Measurements from ENCODE around the gene KCNJ6.
"Not testable (repeated sequence)": the region's sequence is repeated elsewhere in the genome, so short reads cannot be mapped to it uniquely, and the experiment has no call there.

KCNJ6 gene

GRCh38 chr21:37780991-37781983, 135.0 kb downstream of the KCNJ6 start:
- no peak for DNase-seq (ENCODE audit: low read depth, low spot score)

GRCh38 chr21:37771181-37771580, 145.1 kb downstream of the KCNJ6 start:
- DNase-seq (ENCODE audit: low read depth, low spot score): no peak

- no peak for DNase-seq (ENCODE audit: low read depth, low spot score)
These were observed 145.8 kb downstream of the KCNJ6 start for GRCh38 chr21:37770461-37770860.

GRCh38 chr21:37769656-37770055, 146.6 kb downstream of the KCNJ6 start:
- DNase-seq (ENCODE audit: low read depth, low spot score): no peak

GRCh38 chr21:37767984-37768383, 148.3 kb downstream of the KCNJ6 start:
- DNase-seq (ENCODE audit: low read depth, low spot score): peak; percentile 28

GRCh38 chr21:37766129-37766528, 150.1 kb downstream of the KCNJ6 start:
- DNase-seq (ENCODE audit: low read depth, low spot score): no peak

DNA sequence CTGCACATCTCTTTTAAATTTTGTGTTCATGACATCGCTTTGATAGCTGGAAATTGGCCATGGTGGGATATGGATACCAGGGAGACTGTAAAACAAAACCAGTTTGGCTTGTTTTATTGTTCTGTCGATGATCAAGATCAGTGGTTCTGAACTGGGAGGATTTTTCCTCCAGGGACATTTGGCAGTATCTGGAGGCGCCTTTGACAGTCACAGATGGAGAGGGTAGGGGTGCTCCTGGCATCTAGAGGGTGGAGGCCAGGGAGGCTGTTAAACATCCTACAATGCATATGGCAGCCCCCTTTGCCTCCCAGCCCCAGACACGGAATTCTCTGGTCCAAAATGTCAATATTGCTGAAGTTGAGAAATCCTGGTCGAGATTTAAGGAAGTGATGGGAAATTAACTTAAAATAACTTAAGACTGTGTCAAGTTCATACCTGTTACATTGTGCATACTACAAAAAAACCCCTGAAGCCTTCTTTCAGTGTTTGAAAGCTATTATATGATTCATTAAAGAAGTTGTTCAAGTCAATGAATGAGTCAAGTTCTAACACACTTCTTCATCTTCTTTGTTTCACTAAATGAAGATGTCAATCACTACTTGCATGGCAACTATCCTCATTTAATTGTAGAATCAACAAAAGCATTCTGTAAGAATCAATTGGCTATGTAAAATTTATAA, 150.9 kb downstream of the KCNJ6 start:
- no peak for DNase-seq (ENCODE audit: low read depth, low spot score)

DNA sequence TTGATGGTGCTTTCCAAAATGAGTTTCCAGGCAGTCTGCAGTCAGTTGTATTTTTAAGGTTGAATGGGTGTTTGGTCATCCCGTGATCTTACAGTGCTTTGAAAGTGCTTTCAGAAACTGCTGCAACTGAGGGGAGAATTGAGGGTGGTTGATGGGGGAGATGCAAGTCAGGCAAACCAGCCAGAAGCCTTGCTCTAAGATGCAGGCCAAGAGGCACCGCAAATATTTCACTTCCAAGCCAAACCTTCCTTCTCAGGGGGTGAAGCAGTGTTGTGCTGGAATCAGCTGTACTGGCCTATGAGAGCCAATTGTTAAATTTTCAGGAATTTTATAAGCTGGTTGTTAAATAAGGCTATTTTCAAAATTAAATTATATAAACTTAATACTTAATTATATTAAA, 151.6 kb downstream of the KCNJ6 start:
- peak; percentile 79 for DNase-seq (ENCODE audit: low read depth, low spot score)

DNA sequence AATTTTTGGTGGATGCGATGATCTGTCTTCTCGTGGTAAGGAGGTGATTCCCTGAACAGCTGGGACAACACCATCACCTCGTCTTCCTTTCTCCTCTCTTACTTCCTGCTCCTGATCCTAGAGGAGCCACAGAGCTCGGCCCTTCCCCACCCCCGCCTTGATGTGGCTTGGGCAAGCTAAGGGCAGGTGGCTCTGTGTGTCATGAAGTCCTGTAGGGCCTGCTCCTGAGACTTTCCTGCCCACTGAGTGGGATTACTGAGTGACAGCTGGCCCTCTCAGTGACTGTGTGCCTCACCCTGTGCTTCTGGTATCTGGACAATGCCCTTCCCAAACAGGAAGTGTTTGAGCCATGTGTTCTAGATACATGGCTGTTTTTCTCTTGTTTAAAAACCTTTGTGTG, 153.0 kb downstream of the KCNJ6 start:
- no peak for DNase-seq (ENCODE audit: low read depth, low spot score)

DNA sequence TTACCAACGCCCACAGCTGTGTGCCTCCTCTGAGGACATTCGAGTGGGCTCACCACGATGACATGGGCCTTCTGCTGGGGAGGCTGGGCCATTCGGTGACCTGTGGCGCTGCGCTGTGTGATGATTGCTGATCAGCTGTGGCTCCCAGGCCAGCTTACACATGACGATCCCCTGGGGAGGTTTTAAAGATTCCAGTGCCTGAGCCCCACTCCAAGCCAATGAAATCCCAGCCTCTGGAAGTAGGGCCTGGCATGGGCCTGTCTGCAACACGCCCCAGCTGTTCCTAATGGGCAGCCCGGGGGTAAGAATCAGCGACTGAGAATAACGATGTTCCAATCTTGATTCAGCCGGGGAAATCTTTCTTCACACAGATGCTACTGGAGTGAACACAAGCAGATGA, 153.7 kb downstream of the KCNJ6 start:
- no peak for DNase-seq (ENCODE audit: low read depth, low spot score)

DNA sequence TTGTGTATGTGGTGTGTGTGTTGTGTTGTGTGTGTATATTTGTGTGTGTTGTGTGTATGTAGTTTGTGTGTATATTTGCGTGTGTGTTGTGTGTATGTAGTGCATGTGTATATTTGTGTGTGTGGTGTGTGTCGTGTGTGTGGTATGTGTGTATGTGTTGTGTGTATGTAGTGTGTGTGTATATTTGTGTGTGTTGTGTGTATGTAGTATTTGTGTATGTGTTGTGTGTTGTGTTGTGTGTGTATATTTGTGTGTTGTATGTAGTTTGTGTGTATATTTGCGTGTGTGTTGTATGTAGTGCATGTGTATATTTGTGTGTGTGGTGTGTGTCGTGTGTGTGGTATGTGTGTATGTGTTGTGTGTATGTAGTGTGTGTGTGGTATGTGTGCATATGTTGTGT, 154.9 kb downstream of the KCNJ6 start:
- not testable (repeated sequence) for DNase-seq (ENCODE audit: low read depth, low spot score)

DNA sequence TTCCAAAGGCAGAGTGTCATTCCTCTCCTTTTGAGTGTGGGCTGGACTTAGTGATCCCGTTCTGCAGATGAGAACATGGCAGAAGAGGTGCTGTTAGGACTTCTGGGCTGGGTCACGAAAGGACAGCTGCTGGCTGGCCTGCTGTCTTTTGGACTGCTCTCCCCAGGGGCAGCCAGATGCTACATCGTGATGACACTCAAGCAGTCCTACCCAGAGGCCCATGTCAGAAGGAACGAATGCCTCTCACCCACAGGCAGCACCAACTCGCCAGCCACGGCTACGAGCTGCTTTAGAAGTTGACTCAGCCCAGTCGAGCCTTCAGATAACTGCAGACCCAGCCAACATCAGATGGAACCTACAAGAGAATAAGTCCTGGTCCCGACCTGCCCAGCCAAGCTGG, 156.5 kb downstream of the KCNJ6 start:
- DNase-seq (ENCODE audit: low read depth, low spot score): no peak

DNA sequence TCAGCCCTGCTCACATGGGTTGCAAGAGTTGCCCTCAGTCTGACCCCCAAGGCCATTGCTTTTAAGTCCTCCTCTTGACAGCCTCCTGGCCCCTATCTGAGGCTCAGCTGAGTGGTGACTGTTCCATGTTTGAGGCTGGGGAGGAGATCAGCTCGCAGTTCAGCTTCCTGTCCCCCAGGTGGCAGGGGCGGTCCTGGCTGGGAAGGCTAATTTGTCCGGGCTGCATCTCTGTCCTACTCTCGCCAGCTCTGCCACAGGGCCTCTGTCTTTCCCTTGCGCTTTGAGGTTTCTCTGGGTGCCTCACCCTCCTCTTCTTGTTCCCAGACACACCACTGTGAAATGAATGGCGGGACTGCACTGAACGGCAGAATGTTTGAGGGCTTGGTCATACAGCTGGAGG, 157.3 kb downstream of the KCNJ6 start:
- peak; percentile 81 for DNase-seq (ENCODE audit: low read depth, low spot score)

GRCh38 chr21:37757606-37758376, 158.5 kb downstream of the KCNJ6 start:
- DNase-seq (ENCODE audit: low read depth, low spot score): peak; percentile 17

DNA sequence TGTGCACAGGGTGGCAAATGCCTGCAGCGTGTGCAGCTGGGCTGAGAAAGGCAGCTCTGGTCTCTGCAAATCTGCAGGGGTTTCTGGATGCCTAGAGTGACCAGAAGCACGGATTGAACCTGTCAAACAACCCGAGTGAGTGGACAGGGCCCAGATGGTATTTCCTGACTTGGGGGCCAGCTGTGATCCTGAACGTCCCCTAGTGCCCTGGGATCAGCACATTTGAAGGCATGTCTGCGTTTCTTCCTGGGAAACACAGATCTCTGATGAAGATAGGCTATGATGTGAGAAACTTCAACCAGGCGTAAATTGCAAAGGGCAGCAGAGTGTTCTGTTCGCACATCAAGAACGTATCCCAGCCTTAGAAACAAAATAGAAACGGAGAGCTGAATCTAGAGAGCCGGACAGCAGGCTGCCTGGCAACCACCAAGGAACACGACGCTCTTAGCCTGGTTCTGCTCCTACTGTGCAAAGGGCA, 163.1 kb downstream of the KCNJ6 start:
- DNase-seq (ENCODE audit: low read depth, low spot score): no peak

DNA sequence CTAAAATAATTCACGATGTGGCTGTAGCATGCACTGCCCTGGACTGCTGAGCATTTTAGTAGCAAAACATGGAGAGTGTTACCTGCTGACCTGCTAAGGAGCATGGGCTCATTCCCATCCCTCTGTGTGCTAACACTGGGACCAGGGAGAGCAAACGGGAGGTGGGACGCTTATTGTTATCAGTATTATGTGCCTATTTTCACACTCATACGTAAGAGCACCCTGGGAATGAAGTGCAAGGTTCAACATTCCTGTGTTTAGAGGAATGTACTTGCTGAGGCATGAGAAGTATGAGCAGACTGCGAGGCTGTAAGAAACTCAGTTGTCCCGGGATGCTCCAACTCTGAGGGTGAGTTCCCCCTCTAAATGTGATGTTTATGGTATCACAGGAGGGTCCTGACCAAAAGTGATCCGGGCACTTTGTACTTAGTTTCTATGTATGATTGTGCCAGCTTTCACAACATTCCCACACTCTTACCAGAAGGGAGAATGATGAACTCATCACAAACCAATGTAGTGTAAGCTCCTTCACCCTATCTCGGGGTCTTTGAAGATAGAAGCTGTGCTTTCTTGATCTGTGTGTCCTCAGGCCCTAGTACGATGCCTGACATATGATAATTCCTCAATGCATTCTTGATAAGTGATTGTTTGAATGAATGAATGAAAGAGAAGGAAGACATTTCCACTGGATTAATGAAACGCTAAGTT, 164.8 kb downstream of the KCNJ6 start:
- peak; percentile 44 for DNase-seq (ENCODE audit: low read depth, low spot score)

GRCh38 chr21:37749132-37749531, 167.1 kb downstream of the KCNJ6 start:
- DNase-seq (ENCODE audit: low read depth, low spot score): no peak

- peak; percentile 11 for DNase-seq (ENCODE audit: low read depth, low spot score)
These were observed 167.9 kb downstream of the KCNJ6 start for GRCh38 chr21:37748351-37748750.

GRCh38 chr21:37746849-37747248, 169.4 kb downstream of the KCNJ6 start:
- DNase-seq (ENCODE audit: low read depth, low spot score): no peak

GRCh38 chr21:37744551-37744950, 171.7 kb downstream of the KCNJ6 start:
- no peak for DNase-seq (ENCODE audit: low read depth, low spot score)

GRCh38 chr21:37742532-37742931, 173.7 kb downstream of the KCNJ6 start:
- DNase-seq (ENCODE audit: low read depth, low spot score): no peak
